HG02981 (cell line): ENCODE measurements around the gene SELENBP1.

Source experiments
- ATAC-seq: cut with Tn5 transposase; IDR thresholded peaks from one replicate; pipeline ENCODE4 v1.9.1; 2021; ENCODE audit warnings: mild to moderate bottlenecking, moderate library complexity; ENCODE audit not compliant: unreplicated experiment

The SELENBP1 gene

DNA sequence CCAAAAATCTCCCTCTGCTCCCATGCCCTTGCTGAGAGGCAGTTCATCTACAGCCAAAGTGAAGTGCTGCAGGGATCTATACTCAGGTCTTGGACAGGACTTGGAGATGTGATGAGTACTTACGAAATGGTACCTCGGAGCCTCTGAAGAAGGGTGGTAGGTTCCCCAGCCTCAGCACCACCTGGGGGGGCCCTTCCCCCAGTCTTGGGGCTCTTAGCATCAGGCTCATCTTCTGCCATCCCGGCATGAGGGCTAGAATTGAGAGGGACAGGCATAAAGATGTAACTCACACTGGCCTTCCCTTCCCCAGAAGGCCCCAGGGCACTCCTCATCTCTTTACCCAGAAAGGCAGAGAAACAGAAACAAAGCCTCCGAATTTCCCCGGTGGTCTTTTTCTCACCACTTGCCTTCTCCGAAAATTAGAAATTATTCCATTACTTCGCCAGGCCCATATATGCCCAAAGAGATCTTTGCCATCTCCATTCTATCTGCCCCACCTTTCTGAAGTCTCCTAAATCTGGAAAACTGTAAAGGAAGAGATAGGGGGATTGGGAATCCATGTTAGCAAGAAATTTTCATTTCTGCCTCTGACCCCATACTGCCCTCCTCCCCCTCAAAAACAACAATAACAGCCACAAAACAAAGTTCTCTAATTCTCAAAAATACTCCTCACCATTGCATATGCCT is 26.3 kb downstream of the SELENBP1 start:
- no peak for ATAC-seq

DNA sequence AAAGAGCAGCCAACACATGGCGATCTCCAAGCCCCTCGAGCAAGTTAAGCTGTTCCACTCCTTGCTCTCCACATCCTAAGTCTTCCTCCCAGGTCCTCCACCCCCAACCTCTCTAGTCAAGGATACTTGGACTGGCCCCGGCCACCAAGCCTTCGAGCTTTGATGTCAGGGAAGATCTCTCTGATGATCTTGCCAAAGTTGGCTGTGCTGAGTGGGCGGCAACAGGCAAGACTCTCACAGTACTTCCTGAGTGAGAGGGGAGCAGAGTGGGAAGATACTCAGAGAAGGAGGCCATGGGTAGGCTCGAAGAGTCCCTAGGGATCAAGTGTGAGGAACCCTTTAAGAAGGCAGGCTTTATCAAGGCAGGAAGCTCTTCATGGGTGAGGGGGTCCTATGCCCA is 28.2 kb downstream of the SELENBP1 start:
- no peak for ATAC-seq

DNA sequence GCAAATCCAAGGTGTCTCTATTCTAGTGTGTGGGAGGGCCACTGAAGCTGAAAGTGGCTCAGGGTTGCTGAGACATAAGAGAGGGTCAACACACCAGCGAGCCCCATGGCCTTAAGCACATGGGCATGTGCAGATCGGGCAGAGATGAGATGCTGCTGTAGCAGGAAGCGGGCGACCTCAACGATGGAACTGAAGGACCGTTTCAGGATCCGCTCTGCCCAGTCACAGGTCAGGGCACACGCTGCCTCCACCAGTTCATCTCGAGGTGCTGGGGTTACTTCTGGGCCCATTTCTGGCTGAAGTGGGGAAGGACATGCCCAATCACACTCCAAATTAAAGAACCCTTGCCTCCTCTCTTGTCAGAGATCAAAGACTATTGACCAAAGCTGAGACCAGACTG is 28.9 kb downstream of the SELENBP1 start:
- ATAC-seq: no peak

DNA sequence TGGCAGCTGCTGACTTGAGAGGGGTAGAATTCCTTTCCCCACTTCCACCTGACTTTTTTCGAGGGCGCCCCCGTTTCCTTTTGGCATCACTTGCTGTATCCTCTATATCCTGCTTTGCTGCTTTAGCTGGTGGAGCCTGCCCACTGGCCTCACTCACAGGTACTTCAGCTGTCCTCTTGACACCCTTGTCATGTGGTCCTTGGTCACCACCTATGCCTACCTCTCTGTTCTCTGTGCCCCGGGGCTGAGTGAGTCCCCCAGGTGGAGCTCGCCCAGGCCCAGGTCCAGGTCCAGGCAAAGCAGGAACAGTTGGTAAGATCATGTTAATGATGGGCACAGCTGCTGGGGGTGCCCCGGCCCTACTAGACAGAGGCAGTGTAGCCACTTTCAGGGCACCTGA is 29.9 kb downstream of the SELENBP1 start:
- no peak for ATAC-seq

DNA sequence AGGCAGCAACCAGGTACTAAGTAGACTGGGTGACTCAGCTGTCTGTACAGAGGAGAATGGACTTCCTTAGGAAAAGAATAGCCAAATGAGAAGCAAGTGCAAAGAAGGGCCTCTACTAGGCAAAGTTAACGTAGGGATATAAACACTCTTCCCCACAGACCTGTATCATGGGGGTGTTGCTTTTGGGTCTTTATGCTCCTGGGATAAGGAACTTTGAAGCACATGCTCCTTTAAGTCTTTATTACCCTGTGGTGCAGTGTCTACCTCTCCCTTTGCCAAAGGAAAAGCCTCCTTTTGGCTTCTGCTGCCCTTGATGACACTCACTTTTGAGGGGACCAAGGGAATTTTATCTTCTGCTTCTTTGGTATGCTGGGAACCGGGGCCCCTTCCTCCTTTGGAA is 30.5 kb downstream of the SELENBP1 start:
- no peak for ATAC-seq

DNA sequence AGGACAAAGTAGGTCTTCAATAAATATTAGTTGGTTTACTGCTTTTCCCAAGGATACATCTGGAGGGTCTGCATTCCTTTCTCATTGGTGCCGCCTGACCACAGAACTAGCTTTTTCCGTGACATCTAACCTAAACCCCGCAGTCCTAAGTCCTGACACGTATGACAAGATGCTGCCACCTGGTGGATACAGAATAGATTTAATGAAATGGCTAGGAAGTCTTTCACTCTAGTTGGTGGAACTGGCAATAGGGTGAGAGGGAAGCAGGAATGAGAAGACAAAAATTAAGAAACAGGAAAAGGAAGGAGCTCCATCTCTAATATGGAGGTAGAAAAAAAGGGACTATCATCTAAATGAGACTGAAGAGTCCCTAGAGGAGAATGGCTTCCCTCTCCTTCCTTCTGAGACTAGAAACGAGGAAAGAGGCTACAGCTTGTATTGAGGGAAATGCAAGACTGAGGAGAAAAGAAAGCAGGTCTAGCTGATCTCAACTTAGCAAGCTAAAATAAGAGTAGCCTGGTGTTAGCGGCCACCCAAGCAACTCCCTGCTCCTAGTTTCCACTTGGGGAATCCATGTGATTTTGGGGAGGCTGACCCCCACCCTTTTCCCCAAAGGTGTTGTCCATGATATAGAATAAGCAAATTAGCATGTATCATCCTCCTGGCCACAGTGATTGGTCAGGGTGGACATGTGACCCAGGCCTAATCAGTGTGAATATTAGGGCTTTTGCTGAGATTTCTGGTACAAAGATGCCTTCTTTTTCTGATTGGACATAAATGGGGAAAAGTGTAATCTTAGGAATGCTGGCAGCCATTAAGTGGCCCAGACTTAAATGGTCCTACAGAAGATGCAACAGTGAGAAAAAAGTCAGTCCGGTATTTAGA is 31.4 kb downstream of the SELENBP1 start:
- peak; percentile 63 for ATAC-seq

DNA sequence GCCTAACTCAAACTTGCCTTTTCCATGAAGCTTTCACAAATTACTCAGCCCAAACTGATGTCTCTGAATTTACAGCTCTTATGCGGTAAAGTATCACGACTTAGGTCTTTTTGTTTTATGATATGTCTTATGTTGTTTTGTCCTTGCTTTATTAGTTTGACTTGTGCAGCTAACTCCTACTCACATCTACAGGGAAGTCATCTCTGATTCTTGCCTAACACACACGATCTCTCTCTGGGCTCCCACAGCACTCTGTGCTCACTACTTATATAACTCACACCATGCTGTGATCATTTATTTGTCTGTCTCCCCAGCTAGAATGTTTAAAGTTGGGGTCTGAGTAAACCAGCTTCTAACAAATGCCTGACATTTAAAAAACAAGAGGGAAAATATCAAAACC is 35.9 kb downstream of the SELENBP1 start:
- ATAC-seq: no peak

DNA sequence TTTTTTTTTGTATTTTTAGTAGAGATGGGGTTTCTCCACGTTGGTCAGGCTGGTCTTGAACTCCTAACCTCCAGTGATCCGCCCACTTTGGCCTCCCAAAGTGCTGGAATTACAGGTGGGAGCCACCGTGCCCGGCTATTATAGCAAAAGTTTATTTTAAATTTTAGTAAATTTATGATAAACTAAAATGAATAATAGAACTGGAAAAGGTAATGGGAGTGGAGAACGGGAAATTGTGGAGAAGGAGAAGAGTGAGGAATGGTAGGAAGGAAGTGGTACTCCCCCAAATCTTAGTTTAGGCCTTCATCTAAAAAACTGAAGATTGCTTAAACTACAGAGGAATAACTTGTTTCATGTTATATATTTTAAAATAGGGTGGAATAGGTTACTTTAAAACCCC is 37.7 kb downstream of the SELENBP1 start:
- no peak for ATAC-seq

DNA sequence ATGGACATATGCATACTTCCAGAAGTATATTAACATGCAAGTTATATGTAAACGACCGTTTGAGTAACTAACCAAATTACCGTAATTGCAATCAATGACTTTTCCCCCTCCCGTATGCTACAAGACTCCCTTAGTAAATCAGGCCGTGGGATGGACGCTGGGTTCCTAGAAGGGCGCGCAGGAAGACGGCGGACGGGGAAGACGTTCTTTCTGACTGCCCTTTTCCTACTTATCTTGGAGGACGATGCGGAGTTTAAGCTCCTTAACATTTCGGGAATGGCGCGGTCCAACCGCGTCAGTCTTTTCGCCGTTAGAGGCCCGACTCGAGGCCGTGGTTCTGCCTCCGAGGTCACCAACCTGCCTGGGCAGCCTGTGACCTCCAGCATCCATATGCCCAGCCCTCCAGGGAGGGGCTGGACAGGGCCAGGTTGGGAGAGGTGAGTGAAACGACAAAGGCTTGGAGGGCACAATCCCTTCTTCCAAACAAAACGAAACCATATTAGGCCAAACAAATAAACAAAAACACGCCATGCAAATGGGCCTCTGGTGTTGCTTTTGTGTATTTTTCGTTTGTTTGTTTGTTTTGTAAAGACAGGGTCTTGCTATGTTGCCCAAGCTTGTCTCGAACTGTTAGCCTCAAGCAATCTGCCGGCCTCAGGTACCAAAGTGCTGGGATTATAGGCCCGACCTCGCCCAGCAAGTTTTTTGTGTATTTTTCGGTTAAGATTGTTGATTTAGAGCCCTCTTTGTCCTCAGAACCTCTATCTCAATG is 44.4 kb downstream of the SELENBP1 start:
- ATAC-seq: no peak

DNA sequence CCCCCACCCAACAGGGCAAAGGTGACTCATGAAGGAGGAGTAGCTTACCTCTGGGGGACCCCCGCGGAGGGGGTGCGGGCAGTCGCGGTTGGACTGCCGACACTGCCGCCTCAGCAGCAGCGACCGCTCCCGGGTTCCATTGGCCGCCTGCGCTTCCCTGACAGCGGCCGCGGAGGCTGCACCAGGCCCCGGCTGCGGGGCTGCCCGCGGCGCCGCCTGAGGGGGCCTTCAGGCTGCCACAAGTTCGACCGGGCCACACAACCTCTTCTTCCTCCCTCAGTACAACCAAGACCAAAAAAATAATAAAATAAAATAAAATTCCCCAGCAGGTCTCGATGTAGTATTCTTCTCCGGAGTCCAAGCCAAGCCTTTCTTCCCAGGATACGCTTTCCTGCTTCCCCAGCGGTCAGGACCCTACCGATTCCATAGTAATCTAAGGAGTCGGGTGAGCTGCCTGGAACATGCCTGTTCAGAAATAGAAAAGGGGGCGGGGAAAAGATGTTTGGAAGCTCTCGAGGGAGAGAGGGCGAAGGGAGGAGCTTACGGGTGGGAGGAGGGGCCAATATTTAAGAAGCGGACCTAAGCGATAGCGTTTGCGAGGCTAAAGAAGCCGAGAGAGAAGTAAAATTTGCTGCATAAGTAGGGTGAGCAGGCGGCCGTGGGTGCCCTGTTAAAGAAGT is 45.1 kb downstream of the SELENBP1 start, which contains the start of gene PI4KB:
Gene PI4KB, minus strand, starts transcription at position 194 of the 680 bp plus-strand sequence. CDS start 10,935 bp downstream, outside the sequence.
- peak; percentile 78 for ATAC-seq

DNA sequence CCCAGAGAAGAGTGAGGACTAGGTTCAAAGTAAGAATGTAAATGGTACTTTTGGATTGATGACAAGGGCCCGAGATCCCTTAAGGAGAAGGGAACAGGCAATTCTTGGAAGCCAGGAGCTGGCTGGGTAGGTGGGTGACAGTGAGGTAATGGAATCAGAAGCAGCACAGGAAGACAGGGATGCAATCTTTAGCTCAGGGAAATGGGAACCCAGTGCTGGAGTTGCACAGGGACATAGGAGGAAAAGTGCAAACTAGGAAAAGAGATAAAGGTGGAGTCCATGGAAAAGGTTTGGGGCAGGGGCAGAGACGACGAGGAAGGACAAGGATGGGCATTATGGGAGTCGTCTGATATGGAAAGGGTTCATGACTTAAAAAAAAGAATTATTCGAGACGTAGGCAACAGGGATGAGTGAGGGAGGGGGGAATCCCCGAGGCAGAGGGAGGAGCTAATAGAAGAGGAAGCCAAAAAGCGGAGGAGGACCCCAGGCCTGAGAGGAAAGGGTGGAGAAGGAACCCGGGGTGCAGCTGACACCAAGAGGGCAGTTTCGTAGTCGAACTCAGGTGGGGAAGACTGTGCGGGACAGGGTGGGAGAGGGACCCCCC is 45.8 kb downstream of the SELENBP1 start:
- peak; percentile 51 for ATAC-seq

DNA sequence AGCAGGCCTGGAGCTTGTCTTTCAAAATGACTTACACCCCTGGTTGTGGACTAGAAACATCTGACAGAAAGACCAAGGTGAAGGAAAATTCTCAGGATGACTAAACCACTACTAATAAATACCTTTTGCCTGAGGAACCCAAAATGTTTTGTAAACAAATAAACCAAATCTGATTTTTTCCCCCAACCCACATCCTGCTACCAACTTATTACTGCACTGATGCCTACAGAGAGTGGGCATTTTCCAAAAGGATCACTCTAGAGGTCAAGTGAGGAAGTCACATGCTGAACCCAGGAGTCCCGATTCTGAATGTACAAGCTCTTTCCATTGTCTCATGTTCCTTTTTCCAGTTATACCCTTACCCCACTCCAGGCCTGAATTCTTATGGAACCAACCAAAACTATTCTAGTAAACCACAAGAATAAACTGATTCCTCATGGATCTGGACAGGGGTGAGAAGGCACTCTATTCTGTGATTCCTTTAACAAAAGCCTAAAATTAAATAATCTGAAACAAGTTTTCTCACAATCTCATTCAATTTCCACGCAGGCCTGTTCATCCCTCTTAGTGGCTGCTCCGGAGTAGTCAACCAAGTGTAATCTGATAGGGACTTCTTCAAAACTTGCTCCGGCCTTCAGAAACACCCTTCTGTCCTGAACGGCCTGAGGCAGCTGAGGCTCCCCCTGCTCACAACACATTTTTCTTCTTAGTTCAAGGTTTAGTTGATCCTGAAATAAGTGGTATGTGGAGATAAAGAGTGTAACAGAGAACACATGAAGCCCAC is 46.7 kb downstream of the SELENBP1 start:
- no peak for ATAC-seq

DNA sequence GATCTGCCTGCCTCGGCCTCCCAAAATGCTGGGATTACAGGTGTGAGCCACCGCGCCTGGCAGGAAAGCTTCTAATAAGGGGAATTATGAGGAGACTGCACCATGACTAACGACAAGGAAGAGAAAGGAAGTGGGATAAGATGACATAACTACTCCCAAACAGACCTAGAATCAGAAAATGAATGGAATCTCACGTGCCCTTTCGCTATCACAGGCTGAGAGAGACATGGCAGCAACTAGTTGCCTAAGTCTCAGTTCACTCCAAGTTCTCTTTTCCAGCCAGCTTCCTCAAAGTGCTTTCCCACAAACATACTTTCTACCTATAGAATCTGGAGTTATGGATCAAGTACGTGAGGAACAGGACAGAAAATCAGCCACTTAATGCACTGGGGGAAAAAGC is 47.3 kb downstream of the SELENBP1 start:
- no peak for ATAC-seq

DNA sequence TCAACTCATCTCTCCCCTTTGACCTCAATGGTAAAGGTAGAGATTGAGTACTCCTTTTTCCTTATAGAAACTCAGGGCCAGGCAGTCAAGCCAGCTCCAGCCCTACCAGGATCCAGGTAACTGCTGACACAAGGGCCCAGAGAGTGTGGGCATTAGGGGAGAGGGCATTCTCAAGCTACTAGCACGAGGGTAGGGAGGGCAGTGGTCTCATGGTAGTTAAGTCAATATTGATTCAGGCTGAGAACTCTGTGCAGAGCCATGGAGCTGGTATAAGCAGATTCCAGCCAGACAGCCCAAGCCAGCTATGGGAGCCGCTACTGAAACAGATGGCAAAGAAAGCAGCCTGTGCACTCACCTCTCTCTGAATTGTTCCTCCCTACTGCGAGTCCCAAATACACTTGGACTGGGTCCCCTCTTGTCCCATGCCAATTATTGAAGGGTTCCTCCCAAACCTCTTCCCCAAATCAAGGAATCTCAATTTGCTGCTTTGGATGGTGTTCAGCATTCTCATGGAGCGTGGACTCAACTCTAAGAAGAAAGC is 48.0 kb downstream of the SELENBP1 start:
- no peak for ATAC-seq

DNA sequence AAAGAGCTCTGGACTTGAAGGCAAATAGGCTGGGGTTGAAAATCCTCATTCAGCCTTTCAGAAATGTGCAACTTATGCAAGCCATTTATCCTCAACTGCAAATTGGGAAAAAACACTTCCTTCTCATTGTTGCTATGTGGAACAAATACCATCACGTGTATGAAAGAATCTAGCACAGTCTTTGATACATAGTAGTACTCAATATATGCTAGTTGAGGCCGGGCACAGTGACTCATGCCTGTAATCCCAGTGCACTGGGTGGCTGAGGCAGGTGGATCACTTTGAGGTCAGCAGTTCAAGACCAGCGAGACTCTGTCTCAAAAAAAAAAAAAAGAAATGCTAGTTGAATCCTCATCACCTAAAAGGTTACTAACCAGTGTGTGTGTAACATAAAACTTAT is 53.5 kb downstream of the SELENBP1 start:
- ATAC-seq: no peak

DNA sequence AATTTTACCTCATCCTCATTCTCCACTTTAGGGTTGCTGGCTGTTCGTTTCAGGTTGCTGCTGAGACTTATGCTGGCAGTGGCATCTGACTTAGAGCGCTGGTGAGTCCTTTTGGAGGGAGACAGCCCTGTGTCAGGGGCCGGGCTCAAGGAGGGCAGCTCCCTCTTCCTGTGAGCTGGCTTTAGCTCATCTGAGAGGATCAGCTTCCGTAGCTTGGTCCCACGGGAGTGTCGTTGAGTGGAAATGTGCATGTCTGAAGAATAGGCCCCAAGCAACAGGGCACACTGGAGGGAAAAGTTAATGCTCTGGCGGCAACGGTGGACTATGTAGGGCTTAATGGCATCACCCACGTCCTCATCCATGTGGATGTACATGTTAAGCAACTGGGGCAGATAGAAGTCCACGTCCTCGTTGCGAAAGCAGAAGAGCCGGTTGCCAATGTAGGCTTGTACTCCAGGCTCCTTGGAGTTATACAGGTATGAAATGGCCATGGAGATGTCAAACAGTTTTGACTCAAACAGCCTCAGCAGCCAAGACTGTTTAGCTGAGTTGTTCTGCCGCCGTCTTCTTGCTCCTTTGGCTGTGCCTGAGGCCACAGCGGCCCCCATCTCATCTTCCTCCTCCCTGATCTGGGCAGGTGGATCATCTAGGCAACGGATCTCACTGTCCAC is 56.8 kb downstream of the SELENBP1 start:
- no peak for ATAC-seq
